Peyer's patch (tissue), 4 donors: ENCODE data around the gene FLVCR2. TPM values are rescaled to one million over a fixed set of nuclear protein-coding genes. Genes with fewer than 3 reads are reported as not detected.

Experiments used
- DNase-seq, 3 donors: peaks; one replicate each; pipeline ENCODE4 v3.0.0-alpha.2; 2017 to 2019
- H3K27ac ChIP-seq, 4 donors: fragments of 200-600 bp; sonication (generic); one replicate each; pipeline ENCODE4 v1.5.1; 2016 to 2019
- H3K27me3 ChIP-seq, 2 donors: fragments of 200-600 bp; sonication (generic); one replicate each; pipeline ENCODE4 v1.5.1; 2019
- H3K36me3 ChIP-seq, 3 donors: fragments of 200-600 bp; sonication (generic); one replicate each; pipeline ENCODE4 v1.5.1; 2016 to 2019
- H3K4me1 ChIP-seq, 4 donors: fragments of 200-600 bp; sonication (generic); one replicate each; pipeline ENCODE4 v1.5.1; 2016 to 2019
- H3K4me3 ChIP-seq, 4 donors: fragments of 200-600 bp; sonication (generic); 1 replicate in 3 of 4; 2 replicates in 1 of 4; pipeline ENCODE4 v1.5.1; 2016 to 2019; ENCODE audit warnings: mild to moderate bottlenecking in 1 of 4
- H3K9me3 ChIP-seq, 4 donors: fragments of 200-600 bp; sonication (generic); one replicate each; pipeline ENCODE4 v1.5.1; 2016 to 2019; ENCODE audit warnings: mild to moderate bottlenecking in 1 of 4
- CTCF ChIP-seq, 6 experiments: fragments of 450-650 bp in 4 of 6; fragments of 200-600 bp in 2 of 6; sonication (generic) in 1 of 6; IDR thresholded peaks; one replicate each; pipeline ENCODE4 v1.5.1; 2017 to 2019; ENCODE audit warnings: antibody characterized with exemption in 6 of 6, mild to moderate bottlenecking in 3 of 6, moderate library complexity in 1 of 6
- POLR2A ChIP-seq, 2 donors: fragments of 450-650 bp; IDR thresholded peaks; one replicate each; pipeline ENCODE4 v1.5.1; 2017; ENCODE audit warnings: antibody characterized with exemption in 2 of 2, mild to moderate bottlenecking in 2 of 2, moderate library complexity in 2 of 2
- small RNA-seq, 2 donors: library from RNA; depleted of rRNA; stranded (forward); fragments of <200 nt; gene quantifications; one replicate each; pipeline ENCODE3, GENCODE V24; 2016
- total RNA-seq, 4 donors: library from RNA; depleted of rRNA; stranded (reverse); fragments of >200 nt; gene quantifications; one replicate each; pipeline ENCODE4 v1.1.0, GENCODE V29; 2016

FLVCR2 gene
- total RNA-seq, 4 donors from 2014 or later: 14.9 to 130 (median 98.8) TPM

GRCh38 chr14:75697386-75697785 lies 119.0 kb downstream of the FLVCR2 start:
- peaks cover 0 to 65% (median 0%) of the 10 kb centered on the region in 3 donors for H3K36me3 ChIP-seq
- no peak overlapping the region for H3K4me3 ChIP-seq
- no peak for TF ChIP-seq CTCF (IDR thresholded peaks at IDR 0.05)
- no peak for TF ChIP-seq POLR2A (IDR thresholded peaks at IDR 0.05)
- no peaks in the 10 kb centered on the region for H3K9me3 ChIP-seq
- no peak for DNase-seq
- H3K4me1 ChIP-seq: no peaks in the 10 kb centered on the region
- no peaks in the 10 kb centered on the region for H3K27me3 ChIP-seq
- no peak overlapping the region for H3K27ac ChIP-seq

Small RNAs within 50 kb of the gene (small RNA-seq; reads per million reads assigned to genes)
- gene RNA5SP387: 0 reads per million in 2 donors

Other genes starting within 250 kb of the FLVCR2 start
- 100 to 1,000 TPM in 1 of 4 donors, 10 to 100 TPM in 3; 56.7 to 111 (median 67.2) TPM for gene JDP2, start 150.6 kb upstream of the FLVCR2 start, total RNA-seq
- 10 to 100 TPM in 1 of 4 donors, 1 to 10 TPM in 2, not detected in 1; 3.1 to 28.1 (median 5.9) TPM for gene BATF, start 56.2 kb upstream of the FLVCR2 start, total RNA-seq
- gene ERG28, start 82.3 kb downstream of the FLVCR2 start, total RNA-seq: 10 to 100 TPM in 2 of 4 donors, 1 to 10 TPM in 1, not detected in 1; 8.6 to 14.9 (median 14.7) TPM
- 10 to 100 TPM; 33.6 to 82.5 (median 46.4) TPM for gene TTLL5, start 82.6 kb downstream of the FLVCR2 start, total RNA-seq